ENCODE data around the gene DLAT.

The DLAT gene

GRCh38 chr11:112024773-112025678 lies at the start of gene DLAT:
Gene DLAT, plus strand, starts transcription at chr11:112025408. Its CDS starts 65 bp downstream, at chr11:112025473.
- DNase-seq (ENCODE audit: low read depth) = peak; percentile 83
- TF ChIP-seq CTCF (IDR thresholded peaks at IDR 0.05; ENCODE audit: low read depth, low read length, missing control alignments) = no peak
- peak within 1 kb of the TSS; percentile 85 for H3K4me3 ChIP-seq (ENCODE audit: low read depth, low read length)

GRCh38 chr11:111976119-111976766 lies 49.0 kb upstream of the DLAT start:
- TF ChIP-seq CTCF (IDR thresholded peaks at IDR 0.05; ENCODE audit: low read depth, low read length, missing control alignments) = no peak
- no peak for DNase-seq (ENCODE audit: low read depth)
- no peak overlapping the region for H3K4me3 ChIP-seq (ENCODE audit: low read depth, low read length)

GRCh38 chr11:111976767-111977145 lies 48.5 kb upstream of the DLAT start:
- H3K4me3 ChIP-seq (ENCODE audit: low read depth, low read length) = no peak overlapping the region
- no peak for DNase-seq (ENCODE audit: low read depth)

GRCh38 chr11:111977146-111978027 lies 47.8 kb upstream of the DLAT start:
- no peak for DNase-seq (ENCODE audit: low read depth)
- peak overlapping the region; percentile 60 for H3K4me3 ChIP-seq (ENCODE audit: low read depth, low read length)
- no peak for TF ChIP-seq CTCF (IDR thresholded peaks at IDR 0.05; ENCODE audit: low read depth, low read length, missing control alignments)

More at GRCh38 chr11:111976767-111977145, 48.5 kb upstream of the DLAT start:
- TF ChIP-seq CTCF (IDR thresholded peaks at IDR 0.05; ENCODE audit: low read depth, low read length, missing control alignments) = no peak

- H3K4me3 ChIP-seq (ENCODE audit: low read depth, low read length) = no peak overlapping the region; the same call in 1 of the 2 replicates
- no peak for TF ChIP-seq CTCF (IDR thresholded peaks at IDR 0.05; ENCODE audit: low read depth, low read length, missing control alignments)
- DNase-seq (ENCODE audit: low read depth) = no peak
These were observed 47.0 kb upstream of the DLAT start for GRCh38 chr11:111978028-111978771.

- TF ChIP-seq CTCF (IDR thresholded peaks at IDR 0.05; ENCODE audit: low read depth, low read length, missing control alignments) = no peak
- DNase-seq (ENCODE audit: low read depth) = no peak
- no peak overlapping the region for H3K4me3 ChIP-seq (ENCODE audit: low read depth, low read length)
These were observed 45.1 kb upstream of the DLAT start for GRCh38 chr11:111980062-111980461.

Data from GM12864 (cell line).